HG02840 (cell line): ENCODE measurements around the gene VTI1A.

Source experiments
- ATAC-seq: cut with Tn5 transposase; IDR thresholded peaks from one replicate; pipeline ENCODE4 v1.9.1; 2021; ENCODE audit warnings: mild to moderate bottlenecking, moderate library complexity, moderate number of reproducible peaks; ENCODE audit not compliant: unreplicated experiment, low FRiP score

Gene VTI1A

DNA sequence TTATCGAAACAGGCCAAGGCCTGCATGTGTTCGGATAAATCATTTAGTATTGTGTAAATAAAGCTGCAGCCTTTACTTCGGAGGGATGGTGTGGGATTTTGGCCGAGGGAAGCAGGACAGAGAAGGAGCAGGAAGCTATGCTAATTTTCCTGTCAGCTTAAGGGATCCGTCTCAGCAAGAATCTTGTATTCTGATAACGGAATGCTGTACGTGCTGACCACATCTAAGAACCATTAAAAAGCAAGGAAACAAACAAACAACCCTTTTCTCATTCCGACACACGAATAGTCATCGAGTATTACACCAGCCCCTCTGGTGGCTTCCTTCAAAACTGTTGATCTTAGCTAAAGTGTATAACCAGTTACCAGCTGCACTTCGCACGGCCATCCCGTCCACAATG lies 369.9 kb downstream of the VTI1A start:
- ATAC-seq: no peak

GRCh38 chr10:112817981-112818777 lies 371.2 kb downstream of the VTI1A start:
- no peak for ATAC-seq

GRCh38 chr10:112819231-112819630 lies 372.2 kb downstream of the VTI1A start:
- ATAC-seq: no peak

- no peak for ATAC-seq
Observed at GRCh38 chr10:112820320-112820719, 373.3 kb downstream of the VTI1A start.

- no peak for ATAC-seq
Observed at GRCh38 chr10:112821038-112821437, 374.0 kb downstream of the VTI1A start.

GRCh38 chr10:112821663-112822062 lies 374.6 kb downstream of the VTI1A start:
- ATAC-seq: no peak

- no peak for ATAC-seq
Observed at GRCh38 chr10:112823007-112823406, 376.0 kb downstream of the VTI1A start.

- no peak for ATAC-seq
Observed at GRCh38 chr10:112823604-112824003, 376.6 kb downstream of the VTI1A start.

DNA sequence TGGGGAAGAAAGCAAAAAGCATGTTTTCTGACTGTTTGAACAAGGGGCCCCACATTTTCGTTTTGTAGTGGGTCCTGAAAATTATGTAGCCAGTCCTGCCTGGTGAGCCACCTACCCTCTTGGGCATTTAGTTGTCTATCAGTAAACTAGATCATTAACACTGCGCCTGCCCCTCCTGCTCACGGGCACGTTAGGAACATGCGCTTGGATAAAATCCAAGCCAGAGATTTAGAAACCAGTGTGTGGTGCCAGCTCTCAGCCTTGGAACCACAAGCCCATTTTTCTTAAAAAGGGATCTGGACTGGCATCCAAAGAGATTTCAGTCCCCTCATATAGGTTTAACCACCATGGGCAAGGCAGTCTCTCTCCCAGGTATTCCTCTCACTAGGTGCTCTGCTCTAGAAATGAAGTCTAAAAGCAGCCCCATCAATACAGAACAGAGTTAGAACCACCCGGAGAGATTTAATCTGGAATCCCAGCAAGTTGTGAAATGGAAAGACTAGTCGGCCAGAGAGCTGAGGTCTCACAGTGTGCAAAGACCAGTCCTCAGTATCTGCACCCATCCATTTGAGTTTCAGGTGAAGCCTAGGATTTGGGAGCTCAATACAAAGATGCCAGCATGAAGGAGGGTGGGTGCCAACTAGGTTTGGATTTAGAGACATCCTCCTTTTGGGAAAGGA lies 379.1 kb downstream of the VTI1A start:
- no peak for ATAC-seq

DNA sequence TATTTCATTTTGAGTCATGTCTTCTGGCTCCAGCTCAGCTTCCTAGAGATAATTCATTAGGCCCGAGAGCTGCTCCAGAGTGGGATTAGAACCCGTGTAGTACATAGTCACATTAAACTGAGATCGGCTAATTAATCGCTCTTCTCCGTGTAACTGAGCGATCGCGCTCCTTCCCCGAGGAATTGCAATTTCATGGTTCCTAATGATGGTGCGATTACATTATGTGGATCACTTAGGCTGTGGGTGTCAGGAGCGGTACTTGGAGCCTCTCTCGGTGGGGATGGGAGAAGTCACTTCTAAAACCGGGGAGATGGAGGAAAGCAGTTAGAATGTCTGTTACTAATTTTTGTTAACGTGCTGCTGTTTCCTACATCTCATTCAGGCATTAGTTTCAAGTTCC lies 380.1 kb downstream of the VTI1A start:
- ATAC-seq: no peak

- ATAC-seq: no peak
Observed at GRCh38 chr10:112827951-112828350, 380.9 kb downstream of the VTI1A start.

DNA sequence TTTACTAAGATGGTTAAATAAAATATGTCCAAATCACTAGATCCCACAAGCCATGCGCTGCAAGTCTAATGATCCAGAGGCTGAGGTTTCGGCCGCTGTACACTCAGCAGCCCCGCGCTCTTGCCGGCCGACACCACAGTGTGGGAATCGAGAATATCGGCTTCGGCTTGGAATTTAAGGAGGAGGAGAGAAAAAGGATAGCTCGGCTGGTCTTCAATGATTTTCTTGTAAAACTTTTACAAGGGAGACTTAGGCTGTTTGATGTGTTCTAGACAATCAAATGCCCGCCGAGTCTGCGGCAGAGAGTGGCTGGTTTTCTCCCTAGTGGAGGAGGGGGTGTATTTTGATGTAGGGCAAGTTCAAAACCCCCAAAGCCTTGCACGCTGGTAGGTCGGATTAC lies 384.8 kb downstream of the VTI1A start:
- ATAC-seq: no peak

GRCh38 chr10:112832361-112832878 lies 385.4 kb downstream of the VTI1A start:
- ATAC-seq: no peak

DNA sequence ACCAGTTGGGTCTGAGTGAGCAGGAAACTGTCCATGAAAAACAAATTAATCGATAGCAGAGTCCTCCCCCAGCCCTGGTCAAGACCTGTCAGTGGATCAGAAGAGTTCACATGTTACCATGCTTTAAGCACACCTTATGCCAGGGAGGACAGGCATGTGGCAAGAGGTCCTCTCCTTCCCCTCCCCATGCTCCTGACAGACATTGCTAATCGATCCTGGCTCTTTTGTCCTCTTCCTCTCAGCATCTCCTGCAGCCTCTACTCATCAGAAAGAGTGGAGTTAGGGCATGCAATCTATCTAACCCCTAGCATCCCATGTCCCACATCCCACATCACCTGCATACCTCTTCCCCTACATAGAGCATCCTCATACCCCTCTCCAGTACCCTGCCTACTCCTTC lies 385.9 kb downstream of the VTI1A start:
- no peak for ATAC-seq

DNA sequence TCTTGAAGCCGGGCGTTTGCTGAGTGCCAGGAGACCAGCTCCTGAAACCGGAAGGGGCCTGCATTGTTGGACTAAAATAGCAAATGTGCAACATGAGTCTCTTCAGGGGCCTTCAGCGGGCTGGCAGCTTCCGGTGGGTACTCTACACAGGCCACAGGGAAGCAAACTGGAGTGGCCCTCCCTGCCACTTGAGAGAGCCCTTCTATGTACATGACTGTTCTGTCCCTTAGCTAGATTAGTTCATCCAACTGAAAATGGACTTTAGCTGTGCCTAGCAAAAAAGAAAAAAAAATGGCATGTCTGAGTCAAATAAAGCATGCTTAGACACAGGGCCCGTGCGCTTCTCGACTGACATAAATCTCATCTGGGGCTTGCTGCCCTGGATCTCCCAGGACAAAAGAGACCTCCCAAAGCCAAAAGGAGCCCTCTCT lies 387.8 kb downstream of the VTI1A start:
- no peak for ATAC-seq

- ATAC-seq: no peak
Observed at GRCh38 chr10:112835217-112835715, 388.3 kb downstream of the VTI1A start.

DNA sequence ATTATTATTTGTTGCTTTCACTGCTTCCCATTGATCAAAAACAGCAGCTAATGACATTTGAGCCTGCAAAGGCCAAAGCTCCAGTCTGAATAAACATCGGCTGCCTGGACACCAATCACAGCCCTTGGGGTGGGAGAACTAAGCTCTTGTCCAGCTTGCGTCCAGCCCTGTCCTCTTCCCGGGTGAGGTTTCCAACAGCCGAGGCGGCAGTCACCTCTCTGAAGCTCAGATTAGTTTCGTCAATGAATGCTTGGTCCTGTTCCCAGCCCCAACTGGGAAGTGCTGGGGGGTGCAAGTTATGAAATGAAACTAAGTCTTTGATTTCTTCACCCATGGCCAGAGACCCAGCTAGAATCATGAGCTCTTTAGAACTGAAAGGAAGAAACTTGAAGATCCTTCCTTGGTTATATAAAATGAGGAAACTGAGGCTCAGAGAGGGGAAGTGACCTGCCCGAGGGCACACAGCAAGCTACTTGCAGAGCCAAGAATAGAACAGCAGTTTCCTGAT lies 389.0 kb downstream of the VTI1A start:
- ATAC-seq: no peak

GRCh38 chr10:112838784-112839481 lies 391.9 kb downstream of the VTI1A start:
- ATAC-seq: no peak

DNA sequence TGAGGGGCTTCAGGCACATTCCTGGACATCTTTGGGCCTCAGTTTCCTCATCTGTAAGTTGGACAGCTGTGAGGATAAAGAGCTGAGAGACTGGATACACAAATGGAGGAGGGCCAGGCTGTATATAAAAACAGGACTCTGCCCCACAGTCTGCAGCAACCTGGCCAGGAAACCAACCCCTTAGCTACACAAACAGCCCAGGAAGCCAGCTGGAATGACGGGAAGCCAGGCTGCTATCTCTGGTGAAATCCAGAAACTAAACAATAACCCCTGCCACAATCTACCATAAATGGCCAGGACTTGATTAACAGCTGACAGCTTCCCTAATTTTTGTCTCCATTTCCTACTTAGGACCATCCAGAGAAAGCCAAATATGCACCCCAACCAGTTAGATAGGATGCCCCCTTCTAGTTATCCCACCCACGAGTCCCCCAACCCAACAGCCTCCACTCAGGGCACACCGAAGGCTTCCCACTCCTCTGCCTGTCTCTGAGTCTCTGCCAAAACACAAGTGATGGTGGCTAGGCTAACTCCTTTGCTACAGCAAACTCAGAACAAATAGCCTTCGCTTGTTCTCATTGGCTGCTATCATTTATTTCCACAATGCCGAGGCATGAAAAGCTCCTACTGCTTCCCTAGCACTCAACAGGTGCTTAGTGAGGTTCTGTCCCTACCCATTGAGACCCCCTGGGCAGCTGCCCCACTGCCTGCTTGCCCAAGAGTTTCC lies 393.1 kb downstream of the VTI1A start:
- no peak for ATAC-seq

DNA sequence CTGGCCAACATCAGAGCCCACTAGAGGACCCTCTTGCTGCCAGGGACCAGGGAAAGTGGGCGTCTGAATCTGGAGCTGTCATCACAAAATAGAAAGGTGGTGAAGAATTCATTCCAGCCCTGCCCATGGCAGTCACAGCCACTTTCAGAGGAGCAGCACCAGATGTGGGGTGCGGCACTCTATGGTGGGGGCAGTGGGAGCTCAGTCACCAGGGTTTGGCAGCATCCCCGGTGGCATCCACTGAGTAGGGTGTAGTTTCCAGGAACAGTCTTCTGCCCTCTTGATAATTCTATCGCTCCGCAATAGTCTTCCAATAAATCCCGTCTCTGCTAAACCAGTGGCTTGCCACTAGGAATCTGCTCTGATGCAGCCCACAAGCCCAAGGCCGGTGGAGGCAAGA lies 394.5 kb downstream of the VTI1A start:
- no peak for ATAC-seq
